CD4-positive, alpha-beta T cell treated with Interleukin-10 for 1 hour (primary cell): ENCODE data around the gene MORN1.

ENCODE experiments used
- DNase-seq: peaks from one replicate; pipeline ENCODE4 v3.0.0-alpha.2; 2020

The MORN1 gene

DNA sequence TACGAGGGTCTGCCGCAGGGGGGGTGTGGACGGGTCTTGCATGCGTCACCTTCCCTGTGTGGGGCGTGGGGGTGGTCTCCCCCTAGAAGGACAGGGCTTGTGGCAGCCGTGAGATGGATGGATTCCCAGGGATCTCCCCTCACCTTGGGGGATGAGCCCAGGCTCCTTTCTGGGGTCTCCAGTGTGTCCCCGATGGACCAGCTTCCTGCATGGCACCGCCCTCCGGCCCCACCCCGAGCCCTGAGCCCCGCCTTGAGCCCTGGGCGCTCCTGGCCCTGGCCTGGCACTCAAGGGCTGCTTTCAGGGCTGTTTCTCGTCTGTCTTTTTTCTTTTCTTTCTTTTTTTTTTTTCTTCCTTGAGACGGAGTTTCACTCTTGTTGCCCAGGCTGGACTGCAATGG is 103.7 kb downstream of the MORN1 start:
- DNase-seq: no peak

DNA sequence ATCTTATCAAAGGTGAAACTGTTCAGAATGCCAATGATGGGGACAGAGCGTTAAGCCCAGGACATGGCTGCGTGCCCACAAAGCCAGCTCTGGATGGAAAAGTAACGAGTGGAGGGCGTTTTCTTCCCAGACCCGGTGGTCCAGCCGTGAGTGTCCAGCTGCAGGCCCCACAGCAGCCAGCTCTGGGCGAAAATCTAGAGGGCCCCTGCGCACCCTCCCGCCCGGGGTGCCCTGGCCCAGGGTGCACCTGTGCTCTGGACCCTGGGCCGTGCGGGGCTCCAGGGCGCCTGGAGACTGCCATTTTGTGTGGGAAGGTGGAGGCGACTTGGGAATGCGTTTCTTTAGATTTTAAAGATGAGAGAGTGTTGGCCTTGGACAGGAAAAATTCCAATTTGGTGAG is 104.4 kb downstream of the MORN1 start:
- no peak for DNase-seq

DNA sequence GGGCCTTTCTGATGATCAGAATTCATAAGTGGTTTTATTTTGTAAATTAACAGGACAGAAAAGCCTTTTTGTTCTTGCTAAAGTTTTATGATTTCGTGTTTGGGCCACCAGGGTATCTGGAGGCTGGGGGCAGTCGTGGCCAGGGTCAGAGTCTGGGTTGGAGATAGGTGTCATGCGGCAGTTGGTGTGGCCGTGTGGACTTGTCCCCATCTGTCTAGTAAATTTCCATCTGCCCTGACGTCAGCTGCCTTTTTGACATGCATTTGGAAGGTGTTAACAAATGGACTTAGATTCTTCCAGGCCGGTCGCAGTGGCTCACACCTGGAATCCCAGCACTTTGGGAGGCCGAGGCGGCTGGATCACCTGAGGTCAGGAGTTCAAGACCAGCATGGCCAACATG is 106.4 kb downstream of the MORN1 start:
- no peak for DNase-seq

DNA sequence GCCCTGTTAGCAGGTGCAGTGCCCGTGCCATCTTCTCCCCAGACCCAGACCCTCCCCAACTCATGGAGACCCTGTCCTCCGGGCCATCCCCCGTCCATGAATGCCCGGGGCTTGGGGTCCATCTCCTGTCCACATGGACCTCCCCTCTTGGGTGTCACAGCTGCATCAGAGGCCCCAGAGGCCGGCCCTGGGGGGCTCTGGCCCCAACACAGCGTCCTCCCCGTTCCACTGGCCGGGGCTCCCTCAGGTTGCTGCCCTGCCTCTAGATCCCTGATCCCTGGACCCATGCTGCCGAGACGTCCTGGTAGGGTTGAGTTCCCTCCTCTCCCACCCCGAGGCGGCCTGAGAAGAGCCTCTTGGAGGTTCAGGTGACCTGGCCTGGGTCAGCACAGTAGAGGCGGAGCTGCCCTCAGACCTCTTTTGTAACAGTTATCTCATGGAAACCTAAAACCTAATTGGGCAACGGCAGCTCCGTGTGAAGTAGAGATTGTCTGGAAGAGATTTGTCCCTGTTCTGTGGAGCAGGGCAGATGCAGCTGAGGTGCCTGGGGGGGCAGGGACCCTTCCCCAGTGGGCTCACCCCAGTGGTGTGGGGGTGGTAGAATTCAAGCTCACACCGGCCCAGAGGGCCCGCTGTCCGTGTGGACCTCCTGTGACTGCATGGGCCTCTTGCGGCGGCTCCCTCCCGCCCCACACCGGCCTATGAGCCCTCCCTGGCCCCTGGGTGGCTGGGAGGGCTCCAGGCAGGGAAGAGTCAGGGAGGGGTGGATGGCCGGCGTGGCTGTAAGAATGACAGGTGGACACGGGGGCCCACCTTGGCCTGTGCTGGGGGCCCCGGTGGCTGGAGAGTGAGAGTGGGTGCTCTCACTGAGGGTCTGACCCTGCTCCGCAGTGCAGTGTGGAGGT is 107.1 kb downstream of the MORN1 start:
- DNase-seq: no peak

DNA sequence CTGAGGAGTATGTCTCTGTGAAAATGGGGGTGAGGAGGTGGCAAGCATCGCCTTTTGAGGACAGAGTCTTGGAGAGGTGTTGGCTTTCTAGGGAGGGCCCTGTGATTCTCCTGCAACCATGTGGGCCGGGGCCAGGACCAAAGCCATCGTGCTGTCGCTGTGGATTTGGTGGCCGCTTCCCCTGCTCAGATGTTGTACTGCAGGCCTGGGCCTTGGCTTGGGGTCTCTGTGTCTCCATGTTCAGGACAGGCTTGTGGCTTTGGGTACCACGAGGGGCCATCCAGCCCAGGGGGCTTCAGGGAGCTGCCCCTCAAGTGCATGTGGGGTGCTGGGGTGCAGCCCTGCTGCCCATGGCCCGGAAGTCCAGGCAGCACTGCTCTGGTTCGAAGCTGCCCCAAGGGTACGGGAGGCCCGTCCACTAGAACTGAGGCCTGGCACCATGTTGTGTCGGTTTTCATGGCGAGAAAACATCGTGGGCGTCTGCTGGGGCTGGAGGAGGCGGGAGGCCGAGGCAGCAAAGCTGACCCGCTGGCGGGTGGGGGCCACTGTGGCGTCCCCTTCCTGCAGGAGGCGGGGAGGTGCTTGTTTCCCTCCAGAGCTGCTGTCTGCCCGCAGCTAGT is 107.9 kb downstream of the MORN1 start:
- no peak for DNase-seq

DNA sequence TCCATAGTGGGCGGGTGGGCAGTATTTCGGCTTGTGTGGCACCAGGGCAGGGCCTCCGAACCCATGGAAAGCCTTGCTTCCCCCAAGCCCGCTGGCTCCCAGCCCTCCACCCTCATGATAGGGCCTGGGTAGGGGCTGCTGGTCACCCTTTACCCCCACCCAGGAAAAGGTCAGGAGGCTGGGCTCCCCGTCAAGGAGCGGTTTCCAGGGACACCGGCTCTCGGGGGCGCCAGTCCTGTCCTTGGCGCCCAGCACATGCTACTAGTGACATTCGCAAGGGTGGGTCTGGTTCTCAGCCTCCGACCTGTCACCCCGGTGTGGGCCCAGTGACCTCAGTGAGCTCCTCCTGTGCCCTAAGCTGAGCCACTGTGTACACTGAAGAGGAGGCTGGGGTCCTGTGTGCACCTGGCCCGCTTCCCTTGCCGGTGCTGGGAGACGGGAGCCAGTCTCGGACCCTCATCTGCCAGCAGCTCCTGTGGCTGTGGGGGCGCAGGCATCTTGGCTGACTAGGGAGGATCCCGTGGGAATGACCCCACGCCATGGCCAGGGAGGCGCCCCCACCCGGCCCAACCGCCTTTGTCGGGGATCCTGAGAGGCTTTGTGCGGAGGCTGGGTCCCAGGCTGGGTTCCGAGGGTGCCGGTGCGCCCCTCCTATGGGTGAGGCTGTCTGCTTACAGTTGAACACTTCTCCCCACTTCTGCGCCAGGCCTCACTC is 108.6 kb downstream of the MORN1 start:
- DNase-seq: no peak

DNA sequence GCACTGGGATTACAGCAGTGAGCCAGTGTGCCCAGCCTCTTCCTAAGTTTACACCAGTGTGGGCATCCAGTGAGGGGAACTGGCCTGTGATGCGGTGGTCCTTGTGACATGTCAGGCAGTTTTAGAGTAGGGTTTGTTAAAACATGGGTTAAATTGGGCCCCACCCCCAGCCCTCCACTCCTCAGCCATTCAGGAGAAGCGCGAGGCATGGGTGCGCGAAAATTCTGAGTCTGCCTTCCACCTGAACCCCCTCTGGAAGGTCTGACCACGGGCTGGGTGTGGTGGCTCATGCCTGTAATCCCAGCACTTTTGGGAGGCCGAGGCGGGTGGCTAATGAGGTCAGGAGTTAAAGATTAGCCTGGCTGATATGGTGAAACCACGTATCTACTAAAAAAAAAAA is 111.5 kb downstream of the MORN1 start:
- DNase-seq: no peak

DNA sequence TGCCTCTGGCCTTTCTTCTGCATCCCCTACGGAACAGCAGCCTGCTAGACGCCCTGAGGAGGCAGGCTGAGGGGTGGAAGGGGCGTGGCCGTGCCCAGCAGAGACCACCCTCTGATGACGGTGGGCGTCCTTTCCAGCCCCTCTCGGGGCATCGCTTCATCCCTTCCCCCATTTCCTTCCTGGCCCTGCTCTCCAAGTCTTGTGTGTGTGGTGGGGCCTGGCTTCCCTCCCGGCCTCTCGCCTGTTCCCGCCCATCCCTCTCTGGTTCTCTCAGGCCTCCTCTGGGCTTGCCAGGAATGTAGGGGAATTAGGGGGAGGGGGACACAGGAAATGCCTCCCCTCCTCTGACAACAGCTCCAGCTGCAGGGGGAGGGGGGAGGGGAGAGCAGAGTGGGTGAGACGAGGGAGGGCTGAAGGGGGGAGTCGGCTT is 112.1 kb downstream of the MORN1 start:
- no peak for DNase-seq

DNA sequence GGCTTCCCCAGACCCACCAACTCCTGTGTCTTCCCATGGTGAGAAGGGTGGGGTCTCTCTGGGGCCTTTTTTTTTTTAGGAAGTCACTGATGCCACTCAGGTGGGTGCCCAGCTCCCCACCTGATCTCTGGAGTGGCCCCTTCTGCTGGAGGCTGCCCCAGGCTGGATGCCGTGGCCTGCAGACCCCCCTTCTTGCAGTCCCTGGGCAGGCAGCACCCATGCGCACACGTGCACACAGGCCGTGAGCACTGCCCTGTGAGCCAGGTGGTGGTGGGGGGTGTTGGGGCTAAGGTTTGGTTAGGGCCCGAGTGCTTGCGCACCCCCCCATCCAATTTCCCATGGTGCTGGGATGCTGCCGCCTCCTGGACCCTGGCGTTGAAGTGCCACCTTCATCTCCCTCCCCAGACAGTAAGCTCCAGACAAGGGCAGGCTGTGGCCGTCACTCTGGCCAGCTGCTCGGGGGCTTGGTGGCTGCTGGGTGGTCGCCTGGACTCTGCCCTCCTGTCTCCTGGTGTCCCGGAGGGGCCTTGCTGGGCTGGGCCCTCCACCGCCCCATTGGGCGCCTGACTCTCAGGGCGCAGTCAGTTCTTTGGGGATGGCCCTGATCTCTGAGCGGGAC is 112.7 kb downstream of the MORN1 start:
- DNase-seq: no peak

DNA sequence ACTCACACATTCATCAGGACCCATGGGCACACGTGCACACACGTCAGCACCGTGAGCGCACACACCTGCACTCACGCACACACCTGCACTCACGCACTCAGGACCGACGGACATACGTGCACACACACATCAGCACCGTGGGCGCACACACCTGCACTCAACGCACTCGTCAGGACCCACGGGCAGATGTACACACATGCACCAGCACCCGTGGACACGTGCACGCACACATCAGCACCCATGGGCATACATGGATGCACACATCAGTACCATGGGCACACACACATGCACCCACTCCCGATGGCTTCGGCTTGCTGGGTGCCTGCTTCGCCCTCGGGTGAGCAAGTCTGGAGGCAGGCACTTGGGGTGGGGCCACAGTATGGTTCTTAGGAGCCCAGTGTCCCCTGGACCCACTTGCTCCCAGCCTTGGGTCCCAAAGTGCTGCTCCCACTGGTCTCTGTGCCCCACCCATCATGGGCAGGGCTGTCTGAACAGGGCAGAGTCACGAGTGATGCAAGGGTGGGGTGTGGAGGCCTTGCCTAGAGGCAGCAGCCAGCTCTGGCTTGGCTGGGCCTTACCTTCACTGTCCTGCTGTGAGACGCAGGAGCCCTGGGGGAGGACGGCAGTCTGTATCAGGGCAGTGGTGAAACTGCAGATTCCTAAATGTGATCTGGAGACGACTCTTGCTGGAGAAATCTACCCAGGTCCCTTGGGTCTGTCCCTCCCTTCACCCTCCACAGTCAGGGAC is 113.4 kb downstream of the MORN1 start:
- DNase-seq: no peak

DNA sequence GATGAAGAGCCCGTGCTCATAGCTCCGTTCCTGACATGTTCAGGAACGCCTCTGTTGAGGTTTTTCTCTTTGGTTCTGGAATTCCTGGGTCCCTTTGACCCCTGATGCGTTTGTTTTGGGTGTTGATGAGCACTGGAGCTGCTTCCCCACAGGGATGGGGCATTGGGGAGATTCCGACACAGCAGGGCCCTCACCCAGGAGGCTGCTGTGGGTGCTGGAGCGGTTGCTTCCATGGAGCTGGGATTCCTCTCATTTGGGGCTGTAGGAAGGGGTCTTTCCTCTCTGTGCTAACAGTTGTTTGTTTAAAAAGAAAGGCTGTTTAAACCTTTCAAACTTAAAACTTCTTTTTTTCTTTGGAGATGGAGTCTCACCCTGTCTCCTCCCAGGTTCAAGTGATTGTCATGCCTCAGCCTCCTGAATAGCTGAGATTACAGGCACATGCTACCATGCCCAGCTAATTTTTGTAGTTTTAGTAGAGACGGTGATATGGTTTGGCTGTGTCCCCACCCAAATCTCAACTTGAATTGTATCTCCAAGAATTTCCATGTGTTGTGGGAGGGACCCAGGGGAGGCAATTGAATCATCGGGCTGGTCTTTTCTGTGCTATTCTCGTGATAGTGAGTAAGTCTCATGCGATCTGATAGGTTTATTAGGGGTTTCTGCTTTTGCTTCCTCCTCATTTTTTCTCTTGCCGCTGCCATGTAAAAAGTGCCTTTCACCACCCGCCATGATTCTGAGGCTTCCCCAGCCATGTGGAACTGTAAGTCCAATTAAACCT is 114.4 kb downstream of the MORN1 start:
- DNase-seq: no peak

DNA sequence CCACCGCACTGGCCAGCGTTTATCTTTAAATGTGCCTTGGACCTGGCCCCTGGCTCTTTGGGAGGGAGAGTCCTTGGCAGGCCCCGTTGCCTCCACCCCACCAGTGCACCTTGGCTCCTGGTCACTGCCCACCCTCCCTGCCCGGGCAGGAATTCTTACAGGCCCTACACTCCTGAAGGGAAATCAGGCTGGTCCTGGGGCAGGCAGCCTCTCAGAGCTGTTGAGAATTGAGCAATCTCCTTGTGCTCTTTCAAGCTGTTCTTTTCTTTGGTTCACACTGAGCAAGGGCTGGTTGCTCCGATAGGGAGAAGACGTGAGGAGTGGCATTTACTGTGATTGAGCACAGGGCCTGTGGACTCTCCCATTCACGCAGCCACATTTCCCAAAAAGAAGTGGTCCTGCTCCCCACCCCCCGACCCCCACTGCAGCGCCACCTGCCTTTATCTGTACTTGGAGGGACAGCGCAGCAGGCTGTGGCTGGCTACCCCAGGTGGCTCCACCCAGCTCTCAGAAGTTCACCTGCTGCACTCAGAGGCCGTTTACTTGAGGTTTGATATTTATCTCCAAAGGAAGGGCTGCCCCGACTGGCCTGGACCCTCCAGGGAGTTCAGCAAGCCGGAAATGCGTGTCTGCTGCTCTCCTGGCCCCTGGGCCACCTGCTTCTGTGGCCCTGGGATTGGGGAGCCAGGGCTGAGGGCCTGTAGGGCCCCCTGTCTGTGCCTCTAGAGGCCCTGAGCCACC is 115.4 kb downstream of the MORN1 start:
- no peak for DNase-seq

DNA sequence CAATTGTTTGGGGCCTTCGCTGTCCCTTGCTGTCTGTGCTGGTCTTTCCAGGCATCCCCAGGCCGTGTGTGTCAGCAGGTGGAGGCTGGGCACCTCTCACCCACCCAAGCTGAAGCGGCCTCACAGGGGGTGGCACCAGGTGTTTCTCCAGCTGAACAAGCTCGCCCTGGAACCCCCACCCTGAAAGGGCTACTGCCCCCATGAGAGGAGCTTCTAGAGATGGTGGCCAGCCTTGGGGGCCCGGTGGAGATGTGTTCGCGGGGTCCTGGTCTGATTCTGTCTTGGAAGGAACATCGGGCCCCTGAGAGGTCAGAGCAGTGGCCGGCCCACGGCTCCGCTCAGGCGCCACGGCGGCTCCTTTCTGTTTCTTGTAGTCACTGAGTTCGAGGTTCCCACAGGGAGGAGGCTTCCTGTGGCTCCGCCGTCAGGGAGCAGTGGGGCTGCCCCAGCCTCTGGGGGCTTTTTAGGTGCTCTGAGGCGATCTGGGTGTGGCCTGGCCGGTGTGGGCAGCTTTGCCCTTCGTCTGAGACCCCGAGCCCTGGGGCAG is 116.4 kb downstream of the MORN1 start:
- no peak for DNase-seq

DNA sequence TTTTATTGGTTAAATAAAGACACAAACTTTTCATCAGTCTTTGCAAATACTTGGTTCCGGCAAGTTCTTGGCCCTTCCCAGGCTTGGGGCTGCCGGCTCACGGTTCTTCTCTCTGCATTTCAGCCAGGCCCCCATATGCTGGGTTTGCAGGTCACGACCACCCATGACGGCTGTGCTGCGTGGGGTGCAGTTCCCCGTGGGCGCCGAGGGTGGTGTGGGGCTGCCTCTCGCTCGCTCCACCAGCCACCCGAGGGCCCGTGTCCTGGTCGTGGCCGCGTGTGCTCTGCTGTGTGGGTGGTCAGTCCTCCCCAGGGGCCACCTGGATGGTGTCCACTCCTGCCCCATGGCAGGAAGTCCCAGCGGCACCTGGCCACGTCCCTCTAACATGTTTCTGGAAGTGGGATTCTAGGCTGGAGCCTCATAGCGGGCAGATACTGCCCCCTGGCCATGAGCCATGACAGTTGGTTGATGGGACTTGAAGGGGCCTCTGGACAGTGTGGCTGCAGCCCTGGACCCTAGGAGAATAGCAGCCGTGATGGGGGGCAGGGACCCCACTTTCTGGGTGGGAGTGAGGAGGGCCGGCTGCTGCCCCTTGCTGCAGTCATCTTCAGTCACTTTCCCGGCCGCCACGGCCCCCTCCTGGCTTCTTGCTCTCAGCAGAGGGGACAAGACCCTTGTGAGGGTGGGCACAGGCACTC is 117.0 kb downstream of the MORN1 start:
- DNase-seq: no peak

DNA sequence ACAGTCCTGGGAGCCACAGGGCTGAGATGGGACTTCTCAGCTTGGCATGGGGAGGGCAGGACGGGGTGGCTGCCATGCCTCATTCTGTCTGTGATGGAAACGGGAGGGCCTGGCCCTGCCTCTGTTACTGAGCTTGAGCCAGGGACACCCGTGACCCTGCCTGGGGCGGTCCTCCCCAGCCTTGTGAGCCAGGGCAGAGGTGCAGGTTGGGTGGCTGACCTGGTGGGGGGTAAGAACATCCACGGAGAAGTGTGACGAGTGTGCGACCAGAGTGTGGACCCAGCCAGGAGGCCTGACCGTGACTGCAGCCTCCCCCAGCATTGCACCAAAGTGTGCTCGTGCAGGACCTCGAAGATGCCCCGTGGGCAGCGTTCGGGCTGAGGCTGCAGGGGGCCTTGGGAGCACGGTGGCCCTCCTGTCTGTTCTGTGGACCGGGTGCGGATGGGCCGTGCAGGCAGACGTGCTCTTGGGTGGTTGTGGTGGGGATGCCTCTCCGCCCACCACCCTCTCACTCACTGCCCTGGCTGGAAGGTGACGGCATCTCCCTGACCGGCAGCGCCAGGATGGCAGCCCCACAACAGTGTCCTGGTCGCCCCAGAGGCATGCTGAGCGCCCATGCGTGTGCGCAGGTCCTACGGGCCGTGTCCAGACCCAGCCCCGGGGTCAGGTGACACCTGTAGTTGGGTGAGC is 117.8 kb downstream of the MORN1 start:
- no peak for DNase-seq

DNA sequence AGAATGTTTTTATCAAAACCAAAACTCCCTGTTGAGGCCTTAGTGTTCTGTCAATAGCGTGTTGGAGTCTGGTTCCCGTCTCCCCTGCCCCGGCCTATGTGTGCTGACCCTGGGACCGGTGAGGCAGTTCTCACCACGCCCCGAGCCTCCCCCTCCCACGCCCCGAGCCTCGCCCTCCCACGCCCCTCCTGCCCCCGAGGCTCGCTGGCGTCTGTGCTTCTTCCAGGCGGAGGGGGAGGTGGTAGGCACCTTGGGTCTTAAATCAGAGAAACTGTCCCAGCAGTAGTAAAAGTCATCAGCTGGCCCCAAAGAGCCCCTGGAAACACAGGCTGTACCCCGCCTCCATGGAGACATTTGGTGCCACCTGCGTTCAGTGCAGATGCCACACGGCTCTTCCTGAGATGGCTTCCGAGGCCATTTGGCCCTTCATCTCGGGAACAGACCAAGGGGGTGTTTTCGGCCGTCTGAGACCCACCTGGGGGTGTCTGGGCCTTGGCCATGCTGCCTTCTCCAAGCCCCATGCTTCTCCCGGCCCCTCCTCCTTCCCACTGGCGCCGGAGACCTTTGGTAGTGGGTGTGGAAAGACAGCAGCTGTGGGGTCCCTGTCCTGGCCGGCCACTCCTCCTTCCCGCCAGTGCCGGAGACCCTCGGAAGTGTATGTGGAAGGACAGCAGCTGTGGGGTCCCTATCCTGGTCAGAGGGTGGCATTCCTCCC is 118.5 kb downstream of the MORN1 start:
- no peak for DNase-seq

DNA sequence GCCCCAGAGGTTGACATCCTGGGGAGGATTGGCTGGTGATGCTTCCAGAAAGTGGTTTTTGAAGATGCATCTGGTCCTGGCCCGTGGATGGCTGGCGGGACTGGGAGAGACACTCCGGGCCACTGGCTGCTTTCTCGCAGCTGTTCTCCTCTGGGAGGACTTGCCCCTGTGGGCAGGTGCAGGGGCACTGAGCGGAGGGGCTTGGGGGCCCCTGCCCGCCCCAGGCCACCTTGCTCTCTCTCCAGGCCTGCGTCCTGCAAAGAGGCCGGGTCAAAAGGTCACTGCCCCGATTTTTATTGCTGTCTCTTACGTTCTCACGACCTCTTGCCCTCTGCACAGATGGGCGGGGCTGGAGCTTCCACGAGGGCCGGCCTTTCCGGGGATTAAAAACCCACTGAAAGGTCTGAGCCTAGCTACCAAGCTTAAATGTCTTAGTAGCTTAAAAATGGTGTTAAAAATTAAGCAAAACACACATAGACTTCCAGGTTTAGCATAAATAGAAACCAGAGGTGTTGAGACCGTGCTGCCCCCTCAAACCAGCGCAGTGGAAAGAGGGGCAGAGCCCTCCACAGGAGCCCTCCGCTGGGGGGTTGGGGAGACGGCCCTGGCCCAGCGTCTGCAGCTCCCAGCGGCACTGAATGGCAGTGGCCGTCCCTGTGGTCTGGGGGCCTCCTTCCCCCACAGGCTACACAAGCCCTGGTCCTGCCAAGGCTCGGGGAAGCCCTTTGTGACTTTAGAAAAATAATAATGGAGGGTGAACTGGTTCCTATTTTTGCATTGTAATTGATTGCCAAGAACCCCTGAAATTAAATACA is 119.3 kb downstream of the MORN1 start:
- DNase-seq: no peak
